ENCODE results near the gene PNMA1. TPM values are rescaled to one million over a fixed set of nuclear protein-coding genes. Genes with fewer than 3 reads are reported as not detected.

The PNMA1 gene
- total and polyA plus RNA-seq, 9 of the 15 experiments (the other 6 are each of a cell fraction or from before 2014, with no cell fraction given): 1.7 to 26.4 (median 8.7) TPM

DNA sequence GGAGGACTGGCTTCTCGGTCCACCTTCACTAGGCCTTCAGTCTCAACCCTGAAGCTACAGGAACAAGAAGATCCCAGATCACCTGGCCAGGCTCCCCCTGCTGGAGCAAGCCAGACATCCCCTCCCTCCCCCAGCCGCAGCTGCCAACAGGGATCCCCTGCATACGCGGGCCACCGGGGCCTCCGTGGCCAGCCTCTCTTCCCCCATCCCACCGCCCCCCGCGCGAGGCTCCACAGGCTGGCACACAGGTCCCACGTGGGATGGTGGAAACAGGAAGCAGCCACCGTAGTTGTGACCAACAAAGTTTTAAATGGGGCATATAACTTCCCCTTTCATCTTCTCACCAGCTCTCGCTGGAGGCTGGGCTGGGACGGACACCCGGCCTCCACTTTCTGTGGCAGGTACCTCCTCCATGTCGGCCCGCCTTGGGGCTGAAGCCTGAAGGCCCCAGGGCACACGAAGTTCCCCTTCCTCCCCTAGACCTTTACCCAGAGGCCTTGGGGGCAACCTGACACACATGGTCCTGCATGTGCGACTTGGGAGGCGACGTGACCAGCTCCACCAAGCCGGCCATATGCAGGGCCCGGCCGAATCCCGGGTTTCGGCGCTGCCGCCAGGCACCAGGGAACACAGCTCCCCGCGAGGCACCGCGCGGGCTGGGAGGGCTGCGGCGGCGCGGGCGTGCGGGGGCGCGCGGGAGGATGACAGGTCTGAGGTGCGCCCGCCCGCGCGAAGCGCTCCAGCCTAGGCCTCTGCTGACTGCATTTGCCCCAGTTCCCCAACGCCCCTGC, 44.4 kb upstream of the PNMA1 start (continued):
- TF ChIP-seq, protein P1, sequence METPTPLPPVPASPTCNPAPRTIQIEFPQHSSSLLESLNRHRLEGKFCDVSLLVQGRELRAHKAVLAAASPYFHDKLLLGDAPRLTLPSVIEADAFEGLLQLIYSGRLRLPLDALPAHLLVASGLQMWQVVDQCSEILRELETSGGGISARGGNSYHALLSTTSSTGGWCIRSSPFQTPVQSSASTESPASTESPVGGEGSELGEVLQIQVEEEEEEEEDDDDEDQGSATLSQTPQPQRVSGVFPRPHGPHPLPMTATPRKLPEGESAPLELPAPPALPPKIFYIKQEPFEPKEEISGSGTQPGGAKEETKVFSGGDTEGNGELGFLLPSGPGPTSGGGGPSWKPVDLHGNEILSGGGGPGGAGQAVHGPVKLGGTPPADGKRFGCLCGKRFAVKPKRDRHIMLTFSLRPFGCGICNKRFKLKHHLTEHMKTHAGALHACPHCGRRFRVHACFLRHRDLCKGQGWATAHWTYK (CRISPR knock-in tag; IDR thresholded peaks at IDR 0.05): no peak
- TF ChIP-seq, protein P2, sequence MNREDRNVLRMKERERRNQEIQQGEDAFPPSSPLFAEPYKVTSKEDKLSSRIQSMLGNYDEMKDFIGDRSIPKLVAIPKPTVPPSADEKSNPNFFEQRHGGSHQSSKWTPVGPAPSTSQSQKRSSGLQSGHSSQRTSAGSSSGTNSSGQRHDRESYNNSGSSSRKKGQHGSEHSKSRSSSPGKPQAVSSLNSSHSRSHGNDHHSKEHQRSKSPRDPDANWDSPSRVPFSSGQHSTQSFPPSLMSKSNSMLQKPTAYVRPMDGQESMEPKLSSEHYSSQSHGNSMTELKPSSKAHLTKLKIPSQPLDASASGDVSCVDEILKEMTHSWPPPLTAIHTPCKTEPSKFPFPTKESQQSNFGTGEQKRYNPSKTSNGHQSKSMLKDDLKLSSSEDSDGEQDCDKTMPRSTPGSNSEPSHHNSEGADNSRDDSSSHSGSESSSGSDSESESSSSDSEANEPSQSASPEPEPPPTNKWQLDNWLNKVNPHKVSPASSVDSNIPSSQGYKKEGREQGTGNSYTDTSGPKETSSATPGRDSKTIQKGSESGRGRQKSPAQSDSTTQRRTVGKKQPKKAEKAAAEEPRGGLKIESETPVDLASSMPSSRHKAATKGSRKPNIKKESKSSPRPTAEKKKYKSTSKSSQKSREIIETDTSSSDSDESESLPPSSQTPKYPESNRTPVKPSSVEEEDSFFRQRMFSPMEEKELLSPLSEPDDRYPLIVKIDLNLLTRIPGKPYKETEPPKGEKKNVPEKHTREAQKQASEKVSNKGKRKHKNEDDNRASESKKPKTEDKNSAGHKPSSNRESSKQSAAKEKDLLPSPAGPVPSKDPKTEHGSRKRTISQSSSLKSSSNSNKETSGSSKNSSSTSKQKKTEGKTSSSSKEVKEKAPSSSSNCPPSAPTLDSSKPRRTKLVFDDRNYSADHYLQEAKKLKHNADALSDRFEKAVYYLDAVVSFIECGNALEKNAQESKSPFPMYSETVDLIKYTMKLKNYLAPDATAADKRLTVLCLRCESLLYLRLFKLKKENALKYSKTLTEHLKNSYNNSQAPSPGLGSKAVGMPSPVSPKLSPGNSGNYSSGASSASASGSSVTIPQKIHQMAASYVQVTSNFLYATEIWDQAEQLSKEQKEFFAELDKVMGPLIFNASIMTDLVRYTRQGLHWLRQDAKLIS (CRISPR knock-in tag; IDR thresholded peaks at IDR 0.05): peak; percentile 90
- TF ChIP-seq THRAP3 (IDR thresholded peaks at IDR 0.05; ENCODE audit: borderline replicate concordance) (no peak), TAF7 (tag; IDR thresholded peaks at IDR 0.05) (no peak), SP1 (CRISPR knock-in tag; IDR thresholded peaks at IDR 0.05) (no peak; the same call in 1 of the 2 replicates), ZNF780A (CRISPR knock-in tag; IDR thresholded peaks at IDR 0.05) (no peak), ZNF224 (CRISPR knock-in tag; IDR thresholded peaks at IDR 0.05) (0 out of 2 replicates have a peak, but pooled peaks have one; percentile 50), CXXC5 (CRISPR knock-in tag; IDR thresholded peaks at IDR 0.05) (no peak; the same call in 1 of the 2 replicates), SMC3 (conservative IDR thresholded peaks at IDR 0.05; ENCODE audit: insufficient read depth, low read depth, low read length) (peak; percentile 40), KLF1 (tag; IDR thresholded peaks at IDR 0.05) (no peak), ZNF384 (IDR thresholded peaks at IDR 0.05; ENCODE audit: low read depth, low read length) (no peak), PTBP1 (IDR thresholded peaks at IDR 0.05; ENCODE audit: low read depth, low read length) (no peak), MAFG (tag; conservative IDR thresholded peaks at IDR 0.05) (no peak)
- TF ChIP-seq, protein P3, sequence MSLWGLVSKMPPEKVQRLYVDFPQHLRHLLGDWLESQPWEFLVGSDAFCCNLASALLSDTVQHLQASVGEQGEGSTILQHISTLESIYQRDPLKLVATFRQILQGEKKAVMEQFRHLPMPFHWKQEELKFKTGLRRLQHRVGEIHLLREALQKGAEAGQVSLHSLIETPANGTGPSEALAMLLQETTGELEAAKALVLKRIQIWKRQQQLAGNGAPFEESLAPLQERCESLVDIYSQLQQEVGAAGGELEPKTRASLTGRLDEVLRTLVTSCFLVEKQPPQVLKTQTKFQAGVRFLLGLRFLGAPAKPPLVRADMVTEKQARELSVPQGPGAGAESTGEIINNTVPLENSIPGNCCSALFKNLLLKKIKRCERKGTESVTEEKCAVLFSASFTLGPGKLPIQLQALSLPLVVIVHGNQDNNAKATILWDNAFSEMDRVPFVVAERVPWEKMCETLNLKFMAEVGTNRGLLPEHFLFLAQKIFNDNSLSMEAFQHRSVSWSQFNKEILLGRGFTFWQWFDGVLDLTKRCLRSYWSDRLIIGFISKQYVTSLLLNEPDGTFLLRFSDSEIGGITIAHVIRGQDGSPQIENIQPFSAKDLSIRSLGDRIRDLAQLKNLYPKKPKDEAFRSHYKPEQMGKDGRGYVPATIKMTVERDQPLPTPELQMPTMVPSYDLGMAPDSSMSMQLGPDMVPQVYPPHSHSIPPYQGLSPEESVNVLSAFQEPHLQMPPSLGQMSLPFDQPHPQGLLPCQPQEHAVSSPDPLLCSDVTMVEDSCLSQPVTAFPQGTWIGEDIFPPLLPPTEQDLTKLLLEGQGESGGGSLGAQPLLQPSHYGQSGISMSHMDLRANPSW (CRISPR knock-in tag; IDR thresholded peaks at IDR 0.05): no peak
- TF ChIP-seq, protein P4, sequence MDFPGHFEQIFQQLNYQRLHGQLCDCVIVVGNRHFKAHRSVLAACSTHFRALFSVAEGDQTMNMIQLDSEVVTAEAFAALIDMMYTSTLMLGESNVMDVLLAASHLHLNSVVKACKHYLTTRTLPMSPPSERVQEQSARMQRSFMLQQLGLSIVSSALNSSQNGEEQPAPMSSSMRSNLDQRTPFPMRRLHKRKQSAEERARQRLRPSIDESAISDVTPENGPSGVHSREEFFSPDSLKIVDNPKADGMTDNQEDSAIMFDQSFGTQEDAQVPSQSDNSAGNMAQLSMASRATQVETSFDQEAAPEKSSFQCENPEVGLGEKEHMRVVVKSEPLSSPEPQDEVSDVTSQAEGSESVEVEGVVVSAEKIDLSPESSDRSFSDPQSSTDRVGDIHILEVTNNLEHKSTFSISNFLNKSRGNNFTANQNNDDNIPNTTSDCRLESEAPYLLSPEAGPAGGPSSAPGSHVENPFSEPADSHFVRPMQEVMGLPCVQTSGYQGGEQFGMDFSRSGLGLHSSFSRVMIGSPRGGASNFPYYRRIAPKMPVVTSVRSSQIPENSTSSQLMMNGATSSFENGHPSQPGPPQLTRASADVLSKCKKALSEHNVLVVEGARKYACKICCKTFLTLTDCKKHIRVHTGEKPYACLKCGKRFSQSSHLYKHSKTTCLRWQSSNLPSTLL (IDR thresholded peaks at IDR 0.05): no peak
- TF ChIP-seq, protein P5, sequence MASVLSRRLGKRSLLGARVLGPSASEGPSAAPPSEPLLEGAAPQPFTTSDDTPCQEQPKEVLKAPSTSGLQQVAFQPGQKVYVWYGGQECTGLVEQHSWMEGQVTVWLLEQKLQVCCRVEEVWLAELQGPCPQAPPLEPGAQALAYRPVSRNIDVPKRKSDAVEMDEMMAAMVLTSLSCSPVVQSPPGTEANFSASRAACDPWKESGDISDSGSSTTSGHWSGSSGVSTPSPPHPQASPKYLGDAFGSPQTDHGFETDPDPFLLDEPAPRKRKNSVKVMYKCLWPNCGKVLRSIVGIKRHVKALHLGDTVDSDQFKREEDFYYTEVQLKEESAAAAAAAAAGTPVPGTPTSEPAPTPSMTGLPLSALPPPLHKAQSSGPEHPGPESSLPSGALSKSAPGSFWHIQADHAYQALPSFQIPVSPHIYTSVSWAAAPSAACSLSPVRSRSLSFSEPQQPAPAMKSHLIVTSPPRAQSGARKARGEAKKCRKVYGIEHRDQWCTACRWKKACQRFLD (CRISPR knock-in tag; IDR thresholded peaks at IDR 0.05): no peak
